A549 (cell line): ENCODE results near the gene ZNF292.

Source experiments
- CBX2 ChIP-seq: fragments of 200-600 bp; sonication (generic); IDR thresholded peaks from 2 replicates; pipeline ENCODE4 v1.6.1; 2016; ENCODE audit warnings: low read depth, mild to moderate bottlenecking, borderline replicate concordance
- CEBPB ChIP-seq, 2 experiments: fragments of >200 bp in 1 of 2; sonication (Bioruptor Twin) in 1 of 2; formaldehyde crosslinking in 1 of 2; IDR thresholded peaks; 2 replicates each; pipeline ENCODE4 v1.6.1; 2012 to 2016
- CTCF ChIP-seq: fragments of >200 bp; sonication (Bioruptor Twin); formaldehyde crosslinking; IDR thresholded peaks from 3 replicates; pipeline ENCODE4 v1.5.1; 2016
- EHF ChIP-seq: fragments of 250-450 bp; sonication (Bioruptor Pico); IDR thresholded peaks from 2 replicates; pipeline ENCODE4 v1.5.0; 2020; ENCODE audit warnings: mild to moderate bottlenecking
- EP300 ChIP-seq, 2 experiments: fragments of >200 bp; sonication (Bioruptor Twin); formaldehyde crosslinking; IDR thresholded peaks; 2 replicates in 1 of 2; 3 replicates in 1 of 2; pipeline ENCODE4 v1.6.1; 2016 to 2017
- HES2 ChIP-seq: fragments of >200 bp; sonication (Bioruptor Twin); formaldehyde crosslinking; IDR thresholded peaks from 2 replicates; pipeline ENCODE4 v1.6.1; 2016
- MAX ChIP-seq: IDR thresholded peaks from 2 replicates; pipeline ENCODE4 v1.6.1; 2012
- POLR2A ChIP-seq: IDR thresholded peaks from 2 replicates; pipeline ENCODE4 v1.6.1; 2012; ENCODE audit warnings: mild to moderate bottlenecking, low read length
- POLR2AphosphoS2 ChIP-seq: conservative IDR thresholded peaks from 2 replicates; pipeline ENCODE4 v1.6.1; 2012; ENCODE audit warnings: low read length, improper control_type of control experiment, inconsistent platforms
- REST ChIP-seq: fragments of 200-600 bp; sonication (generic); IDR thresholded peaks from 2 replicates; pipeline ENCODE4 v1.6.1; 2016; ENCODE audit warnings: antibody characterized with exemption, mild to moderate bottlenecking, moderate library complexity
- SMC3 ChIP-seq: fragments of >200 bp; sonication (Bioruptor Twin); formaldehyde crosslinking; IDR thresholded peaks from 3 replicates; pipeline ENCODE4 v1.6.1; 2018; ENCODE audit warnings: inconsistent platforms

- no peak for TF ChIP-seq EHF (CRISPR knock-in tag)
- TF ChIP-seq CTCF = no peak
- TF ChIP-seq CBX2 = no peak
- no peak for TF ChIP-seq SMC3
- TF ChIP-seq POLR2A = no peak
- no peak for TF ChIP-seq POLR2AphosphoS2
- TF ChIP-seq MAX = no peak
- TF ChIP-seq REST = no peak
- no peak for TF ChIP-seq EP300 (IDR thresholded peaks at IDR 0.05)
- no peak for TF ChIP-seq HES2
- no peak for TF ChIP-seq CEBPB (IDR thresholded peaks at IDR 0.05)
Observed at GRCh38 chr6:87243812-87244211, 88.4 kb downstream of the ZNF292 start.
